ENCODE measurements around the gene PNMA6E. TPM values are rescaled to one million over a fixed set of nuclear protein-coding genes. Genes with fewer than 3 reads are reported as not detected.

PNMA6E gene
- total and polyA plus RNA-seq, 9 of the 15 experiments (the other 6 are each of a cell fraction or from before 2014, with no cell fraction given) = 0.03 TPM; not detected in 8

DNA sequence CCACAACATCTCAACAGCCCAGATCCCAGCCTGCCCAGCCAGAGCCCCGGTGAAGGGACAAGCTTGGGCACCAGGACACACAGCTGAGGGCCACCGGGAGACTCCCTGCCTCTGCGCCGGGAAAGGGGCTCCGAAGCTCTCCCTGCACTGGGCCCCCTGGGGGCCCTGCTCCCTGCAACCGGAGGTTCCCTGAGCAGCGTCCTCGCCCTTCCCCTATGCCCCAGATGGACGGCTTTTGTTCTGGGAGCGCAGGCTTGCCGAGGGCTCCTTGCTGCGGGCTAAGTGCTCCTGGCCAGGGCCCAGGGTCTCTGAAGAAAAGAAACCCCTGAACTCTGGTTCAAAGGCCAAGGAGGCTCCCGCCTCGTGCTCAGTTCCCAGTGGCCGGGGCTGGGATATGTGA is 9.2 kb upstream of the PNMA6E start:
- POLR2A ChIA-PET = no interaction called here
- Histone ChIP-seq H3K36me3 (ENCODE audit: control insufficient read depth, insufficient read depth, low read length) (no peaks in the 10 kb centered on the region), H3K79me2 (ENCODE audit: control insufficient read depth, insufficient read depth, low read length) (peaks cover 9% of the 10 kb centered on the region), H3K9me3 (replicated peaks; ENCODE audit: control insufficient read depth, insufficient read depth, low read depth, low read length) (no peaks in the 10 kb centered on the region), H3K9ac (ENCODE audit: insufficient read depth in 1 of 2, low read depth in 2 of 2, low read length in 2 of 2) (0 out of 4 replicates have a peak overlapping the region, but pooled peaks of 1 of the 2 experiments have one; percentile 61), H2AFZ (ENCODE audit: low read depth, low read length) (peak overlapping the region; percentile 93; the same call in 1 of the 2 replicates), H3K9me1 (ENCODE audit: control insufficient read depth, insufficient read depth, low read length) (no peaks in the 10 kb centered on the region), H3K4me1 (replicated peaks in 1 of 2; ENCODE audit: control insufficient read depth in 2 of 2, insufficient read depth in 2 of 2, low read length in 2 of 2) (peaks cover 12 to 61% of the 10 kb centered on the region in 2 experiments; a peak in 4 of 5 replicates), H3K4me3 (no peak overlapping the region), H3K27me3 (ENCODE audit: control insufficient read depth in 2 of 2, insufficient read depth in 2 of 2, low read length in 2 of 2) (no peaks in the 10 kb centered on the region), H3K27ac (ENCODE audit: extremely low read depth, low read depth, low read length) (no peak overlapping the region), H4K20me1 (replicated peaks; ENCODE audit: control insufficient read depth, insufficient read depth, low read length) (no peaks in the 10 kb centered on the region), H3K4me2 (ENCODE audit: insufficient read depth, low read length) (no peak overlapping the region; the same call in 1 of the 2 replicates)
- intact Hi-C loops (cut with micrococcal nuclease) (no loop called here), in situ Hi-C loops (cut with MboI) (no loop called here)
- DNase-seq (ENCODE audit: extremely low read depth in 1 of 4, low spot score in 3 of 4) (no peak), ATAC-seq (no peak), FAIRE-seq (no peak)
- TF ChIP-seq PTTG1 (tag; IDR thresholded peaks at IDR 0.05; ENCODE audit: low read depth) (no peak), ILK (tag; IDR thresholded peaks at IDR 0.05; ENCODE audit: borderline replicate concordance, low read depth) (no peak), HCFC1 (IDR thresholded peaks at IDR 0.05; ENCODE audit: low read depth, low read length) (no peak)
- TF ChIP-seq, protein P1, sequence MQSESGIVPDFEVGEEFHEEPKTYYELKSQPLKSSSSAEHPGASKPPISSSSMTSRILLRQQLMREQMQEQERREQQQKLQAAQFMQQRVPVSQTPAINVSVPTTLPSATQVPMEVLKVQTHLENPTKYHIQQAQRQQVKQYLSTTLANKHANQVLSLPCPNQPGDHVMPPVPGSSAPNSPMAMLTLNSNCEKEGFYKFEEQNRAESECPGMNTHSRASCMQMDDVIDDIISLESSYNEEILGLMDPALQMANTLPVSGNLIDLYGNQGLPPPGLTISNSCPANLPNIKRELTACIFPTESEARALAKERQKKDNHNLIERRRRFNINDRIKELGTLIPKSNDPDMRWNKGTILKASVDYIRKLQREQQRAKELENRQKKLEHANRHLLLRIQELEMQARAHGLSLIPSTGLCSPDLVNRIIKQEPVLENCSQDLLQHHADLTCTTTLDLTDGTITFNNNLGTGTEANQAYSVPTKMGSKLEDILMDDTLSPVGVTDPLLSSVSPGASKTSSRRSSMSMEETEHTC (IDR thresholded peaks at IDR 0.05) = no peak
- CTCF ChIA-PET (ENCODE audit: low intra/inter-chr PET ratio) = no interaction called here
- 86% methylated on average over 3 of the region's 15 CpGs for WGBS (ENCODE audit: insufficient coverage, low coverage, missing lambda C conversion rate)
- no TSS peak for BruUV-seq (replicated peaks)

All from K562 (cell line).